ENCODE results near the gene CILP2. TPM values are rescaled to one million over a fixed set of nuclear protein-coding genes. Genes with fewer than 3 reads are reported as not detected.
A peak's percentile ranks its signal among the peaks of the same experiment; 100 is the strongest.

The CILP2 gene
- polyA plus RNA-seq, 1 experiment = 0.77 TPM

DNA sequence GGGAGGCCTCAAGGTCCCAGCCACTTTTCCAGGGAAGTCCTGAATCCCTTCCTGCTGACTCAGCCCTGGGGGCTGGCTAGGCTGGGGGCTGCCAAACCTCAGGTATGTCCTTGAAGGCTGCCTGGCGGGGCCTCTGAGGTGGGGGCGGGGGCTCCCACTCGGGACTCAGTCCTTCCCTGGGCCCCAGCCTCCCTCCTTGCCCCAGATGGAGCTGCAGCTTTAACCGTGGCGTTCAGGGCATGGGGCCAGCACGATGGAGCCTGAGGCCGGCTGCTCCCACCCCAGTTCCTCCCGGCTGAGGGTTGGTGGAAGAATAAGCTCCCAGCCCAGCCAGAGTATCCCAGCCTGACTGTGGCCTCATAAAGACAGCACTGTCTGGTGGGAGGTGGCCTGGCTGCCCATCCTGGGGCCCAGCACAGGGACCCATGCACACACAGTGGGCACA lies 12.4 kb downstream of the CILP2 start:
- no peaks in the 10 kb centered on the region; the same call in 1 of the 2 replicates for H3K27me3 ChIP-seq (ENCODE audit: control insufficient read depth, insufficient read depth, low read length)
- POLR2A ChIA-PET = no interaction called here
- H3K36me3 ChIP-seq (ENCODE audit: control insufficient read depth, insufficient read depth, low read length) = no peaks in the 10 kb centered on the region
- DNase-seq (ENCODE audit: low read depth) = no peak
- CTCF ChIA-PET = interaction anchor here (0.6 to 8.0 kb wide), 8 partner anchors 10 to 200 kb away, joined by 3 to 103 read pairs (median 5); partner anchors contain the start of genes GMIP and YJEFN3
- TF ChIP-seq, protein P1, sequence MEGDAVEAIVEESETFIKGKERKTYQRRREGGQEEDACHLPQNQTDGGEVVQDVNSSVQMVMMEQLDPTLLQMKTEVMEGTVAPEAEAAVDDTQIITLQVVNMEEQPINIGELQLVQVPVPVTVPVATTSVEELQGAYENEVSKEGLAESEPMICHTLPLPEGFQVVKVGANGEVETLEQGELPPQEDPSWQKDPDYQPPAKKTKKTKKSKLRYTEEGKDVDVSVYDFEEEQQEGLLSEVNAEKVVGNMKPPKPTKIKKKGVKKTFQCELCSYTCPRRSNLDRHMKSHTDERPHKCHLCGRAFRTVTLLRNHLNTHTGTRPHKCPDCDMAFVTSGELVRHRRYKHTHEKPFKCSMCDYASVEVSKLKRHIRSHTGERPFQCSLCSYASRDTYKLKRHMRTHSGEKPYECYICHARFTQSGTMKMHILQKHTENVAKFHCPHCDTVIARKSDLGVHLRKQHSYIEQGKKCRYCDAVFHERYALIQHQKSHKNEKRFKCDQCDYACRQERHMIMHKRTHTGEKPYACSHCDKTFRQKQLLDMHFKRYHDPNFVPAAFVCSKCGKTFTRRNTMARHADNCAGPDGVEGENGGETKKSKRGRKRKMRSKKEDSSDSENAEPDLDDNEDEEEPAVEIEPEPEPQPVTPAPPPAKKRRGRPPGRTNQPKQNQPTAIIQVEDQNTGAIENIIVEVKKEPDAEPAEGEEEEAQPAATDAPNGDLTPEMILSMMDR (IDR thresholded peaks at IDR 0.05; ENCODE audit: insufficient read depth, low read depth, low read length) = no peak
- H3K4me3 ChIP-seq (ENCODE audit: low read depth, low read length) = no peak overlapping the region

DNA sequence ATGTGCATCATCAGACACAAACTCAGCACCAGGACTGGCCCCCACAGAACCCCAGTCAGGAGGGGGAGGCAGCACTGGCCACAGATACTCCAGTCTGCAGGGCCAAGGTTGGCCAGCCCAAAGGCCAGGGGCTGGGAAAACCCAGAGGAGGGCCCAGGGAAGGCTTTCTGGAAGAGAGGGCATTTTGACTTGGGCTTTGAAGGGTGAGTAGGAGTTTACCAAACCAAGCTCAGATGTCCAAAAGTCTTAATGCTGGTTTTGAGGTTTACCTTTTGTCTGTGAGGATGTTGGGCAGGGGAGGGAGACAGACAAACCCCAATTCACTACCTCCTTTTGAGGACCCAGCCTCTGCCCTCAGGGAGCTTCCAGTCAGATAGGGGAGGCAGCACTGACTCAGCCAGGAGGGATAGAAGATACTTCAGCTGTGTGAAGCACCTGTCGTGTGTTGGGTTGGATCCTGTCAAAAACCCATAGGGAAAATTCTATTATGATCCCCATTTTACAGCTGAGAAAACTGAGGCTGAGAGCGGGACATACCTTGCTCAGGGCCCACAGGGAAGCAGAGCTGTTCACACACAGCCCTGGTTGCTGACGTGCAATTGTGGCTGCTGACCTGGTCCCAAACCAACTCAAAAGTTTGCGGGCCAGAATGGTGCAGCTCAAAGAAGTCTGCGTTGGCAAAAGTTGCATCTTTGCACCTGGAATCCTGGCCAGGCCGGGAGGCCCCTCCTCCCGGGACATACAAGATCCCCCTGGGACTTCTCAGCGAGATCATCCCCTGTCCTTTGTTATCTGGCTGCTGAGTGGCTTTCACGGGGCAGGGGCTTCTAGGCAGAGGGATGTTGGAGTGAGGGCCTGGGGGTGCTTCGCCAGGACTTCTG lies 13.1 kb downstream of the CILP2 start:
- ChIA-PET POLR2A (no interaction called here), CTCF (interaction anchor here (0.6 to 8.0 kb wide), 11 partner anchors 10 to 124 kb away, joined by 3 to 103 read pairs (median 3); partner anchors contain the start of genes GMIP, NDUFA13 and YJEFN3)
- Histone ChIP-seq H3K36me3 (ENCODE audit: control insufficient read depth, insufficient read depth, low read length) (no peaks in the 10 kb centered on the region), H3K27me3 (ENCODE audit: control insufficient read depth, insufficient read depth, low read length) (no peaks in the 10 kb centered on the region; the same call in 1 of the 2 replicates), H3K4me3 (ENCODE audit: low read depth, low read length) (no peak overlapping the region)
- TF ChIP-seq, protein P1 (IDR thresholded peaks at IDR 0.05; ENCODE audit: insufficient read depth, low read depth, low read length) = no peak
- DNase-seq (ENCODE audit: low read depth) = no peak

DNA sequence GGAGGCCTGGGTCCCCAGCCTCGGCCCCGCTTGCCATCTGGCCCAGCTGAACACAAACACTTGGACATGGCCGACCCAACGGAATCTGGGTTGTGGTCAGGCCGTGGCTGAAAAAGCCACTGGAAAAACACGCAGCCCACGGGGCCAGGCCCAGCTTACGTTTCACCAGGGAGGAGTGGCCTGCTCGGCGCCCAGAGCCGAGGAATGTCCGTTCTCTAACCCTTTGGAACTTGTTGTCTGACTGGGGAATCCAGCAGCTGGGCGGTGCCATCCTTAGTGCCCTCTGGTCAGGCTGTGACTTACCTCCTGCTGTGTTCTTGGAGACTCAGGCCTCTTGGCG lies 13.8 kb downstream of the CILP2 start:
- Histone ChIP-seq H3K27me3 (ENCODE audit: control insufficient read depth, insufficient read depth, low read length) (no peaks in the 10 kb centered on the region; the same call in 1 of the 2 replicates), H3K4me3 (ENCODE audit: low read depth, low read length) (no peak overlapping the region), H3K36me3 (ENCODE audit: control insufficient read depth, insufficient read depth, low read length) (no peaks in the 10 kb centered on the region)
- TF ChIP-seq, protein P1 (IDR thresholded peaks at IDR 0.05; ENCODE audit: insufficient read depth, low read depth, low read length) = no peak
- ChIA-PET CTCF (interaction anchor here (0.6 to 8.0 kb wide), 11 partner anchors 8 to 124 kb away, joined by 3 to 103 read pairs (median 4); partner anchors contain the start of genes GMIP, NDUFA13 and YJEFN3), POLR2A (no interaction called here)
- DNase-seq (ENCODE audit: low read depth) = no peak

DNA sequence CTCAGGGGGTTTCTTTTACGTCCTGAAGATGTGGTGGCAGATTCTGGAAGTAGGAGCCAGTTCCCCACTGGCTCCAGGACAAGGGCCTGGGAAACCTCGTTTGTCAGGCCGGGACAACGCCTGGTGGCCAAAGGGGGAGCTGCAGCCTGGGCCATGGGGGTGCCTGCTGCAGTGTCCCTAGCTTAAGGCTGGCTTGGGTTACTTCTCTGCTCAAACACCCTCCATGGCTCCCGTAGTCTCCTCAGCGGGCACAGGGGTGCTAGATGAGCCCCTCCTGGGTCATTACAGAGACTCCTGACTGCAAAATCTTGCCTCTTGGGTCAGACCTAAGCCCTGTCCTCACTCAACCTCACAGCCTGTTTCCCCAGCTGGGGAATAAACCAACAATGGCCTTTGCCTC lies 14.7 kb downstream of the CILP2 start:
- ChIA-PET CTCF (interaction anchor here (0.6 to 8.0 kb wide), 14 partner anchors 9 to 91 kb away, joined by 3 to 103 read pairs (median 8); partner anchors contain the start of genes CILP2, GMIP, PBX4 and YJEFN3), POLR2A (no interaction called here)
- Histone ChIP-seq H3K27me3 (ENCODE audit: control insufficient read depth, insufficient read depth, low read length) (no peaks in the 10 kb centered on the region; the same call in 1 of the 2 replicates), H3K36me3 (ENCODE audit: control insufficient read depth, insufficient read depth, low read length) (no peaks in the 10 kb centered on the region), H3K4me3 (ENCODE audit: low read depth, low read length) (no peak overlapping the region)
- TF ChIP-seq, protein P1 (IDR thresholded peaks at IDR 0.05; ENCODE audit: insufficient read depth, low read depth, low read length) = peak; percentile 72
- no peak for DNase-seq (ENCODE audit: low read depth)

DNA sequence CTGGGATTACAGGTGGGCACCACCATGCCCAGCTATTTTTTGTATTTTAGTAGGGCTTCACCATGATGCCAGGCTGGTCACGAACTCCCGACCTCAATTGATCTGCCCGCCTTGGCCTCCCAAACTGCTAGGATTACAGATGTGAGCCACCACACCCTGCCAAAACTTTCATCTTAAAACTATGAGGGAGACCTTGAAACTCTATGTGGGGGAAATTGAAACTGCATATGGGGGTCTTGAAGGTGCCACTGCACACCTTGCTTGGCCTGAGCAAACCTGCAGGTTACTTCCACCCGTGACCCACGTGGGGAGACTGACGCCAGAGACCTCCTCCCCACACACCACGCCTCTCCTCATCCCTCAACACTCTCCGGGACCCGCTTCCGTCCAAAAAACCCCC lies 15.6 kb downstream of the CILP2 start:
- no peak for DNase-seq (ENCODE audit: low read depth)
- H3K36me3 ChIP-seq (ENCODE audit: control insufficient read depth, insufficient read depth, low read length) = no peaks in the 10 kb centered on the region
- H3K27me3 ChIP-seq (ENCODE audit: control insufficient read depth, insufficient read depth, low read length) = no peaks in the 10 kb centered on the region; the same call in 1 of the 2 replicates
- no peak overlapping the region for H3K4me3 ChIP-seq (ENCODE audit: low read depth, low read length)
- POLR2A ChIA-PET = no interaction called here
- TF ChIP-seq, protein P1 (IDR thresholded peaks at IDR 0.05; ENCODE audit: insufficient read depth, low read depth, low read length) = no peak
- CTCF ChIA-PET = interaction anchor here (0.7 to 8.0 kb wide), 21 partner anchors 9 to 97 kb away, joined by 3 to 103 read pairs (median 5); partner anchors contain the start of genes CILP2, PBX4 and YJEFN3

Measured in BJ (cell line).